Effector memory CD4-positive, alpha-beta T cell (primary cell): ENCODE results near the gene MINDY4.

Source experiments
- DNase-seq, 3 donors: peaks; one replicate each; pipeline ENCODE4 v3.0.0-alpha.2; 2020
- H3K27ac ChIP-seq: 2 replicates; pipeline ENCODE4 v1.7.0; 2013; ENCODE audit warnings: mild to moderate bottlenecking, low read length, moderate library complexity; ENCODE audit not compliant: insufficient read depth, poor library complexity, severe bottlenecking
- H3K27me3 ChIP-seq: replicated peaks from 2 replicates; pipeline ENCODE4 v1.7.0; 2013; ENCODE audit warnings: mild to moderate bottlenecking, low read length; ENCODE audit not compliant: insufficient read depth, control insufficient read depth, poor library complexity, severe bottlenecking
- H3K36me3 ChIP-seq: 2 replicates; pipeline ENCODE4 v1.7.0; 2013; ENCODE audit warnings: mild to moderate bottlenecking, low read length, moderate library complexity; ENCODE audit not compliant: control insufficient read depth, insufficient read depth
- H3K4me1 ChIP-seq: 2 replicates; pipeline ENCODE4 v1.7.0; 2013; ENCODE audit warnings: low read length, mild to moderate bottlenecking; ENCODE audit not compliant: control insufficient read depth, insufficient read depth, poor library complexity, severe bottlenecking
- H3K4me3 ChIP-seq: 2 replicates; pipeline ENCODE4 v1.7.0; 2013; ENCODE audit warnings: low read length, low read depth, mild to moderate bottlenecking; ENCODE audit not compliant: insufficient read depth, poor library complexity, severe bottlenecking
- H3K9me3 ChIP-seq: 2 replicates; pipeline ENCODE4 v1.7.0; 2013; ENCODE audit warnings: mild to moderate bottlenecking, low read length, moderate library complexity; ENCODE audit not compliant: control insufficient read depth

Gene MINDY4

DNA sequence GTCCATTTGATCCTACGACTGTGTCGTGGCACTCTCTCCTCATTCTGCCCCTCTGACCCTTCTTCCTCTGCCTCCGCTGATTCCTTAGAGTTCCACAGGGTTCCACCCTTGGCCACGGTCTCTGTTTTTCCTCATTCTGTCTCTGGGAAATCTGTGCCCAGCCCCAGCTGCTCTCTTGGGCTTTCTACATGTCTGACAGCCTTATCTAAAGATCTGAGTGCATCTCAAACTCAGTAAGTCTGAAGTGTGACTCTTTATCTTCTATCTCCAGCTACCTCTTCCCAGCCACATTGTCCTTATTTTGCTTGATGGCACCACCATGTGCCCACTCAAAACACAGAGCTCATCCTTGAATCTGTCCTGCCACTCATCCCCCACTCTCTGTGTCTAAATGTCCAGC, 78.3 kb downstream of the MINDY4 start:
- no peak overlapping the region for H3K27ac ChIP-seq
- DNase-seq = no peak
- H3K36me3 ChIP-seq = no peaks in the 10 kb centered on the region
- H3K27me3 ChIP-seq = no peaks in the 10 kb centered on the region
- no peak overlapping the region for H3K4me3 ChIP-seq
- no peaks in the 10 kb centered on the region for H3K9me3 ChIP-seq
- H3K4me1 ChIP-seq = no peaks in the 10 kb centered on the region

DNA sequence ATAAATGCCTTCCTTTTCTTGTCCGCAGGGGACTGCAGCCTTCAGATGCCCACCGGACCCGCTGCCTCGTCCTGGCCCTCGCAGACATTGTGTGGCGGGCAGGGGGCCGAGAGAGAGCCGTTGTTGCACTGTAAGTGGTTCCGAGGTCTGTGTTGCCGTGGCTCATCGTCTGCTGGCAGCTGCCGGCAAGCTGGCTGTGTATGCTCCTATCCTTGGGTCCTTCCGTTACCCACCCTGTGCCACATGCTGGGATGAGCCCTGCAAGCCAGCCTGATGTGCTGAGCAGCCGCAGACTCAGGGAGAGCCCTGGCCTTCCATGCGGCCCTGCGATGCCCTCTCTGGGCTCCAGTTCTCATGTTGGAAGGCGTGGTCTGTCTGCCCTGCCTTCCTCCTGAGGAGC, 79.2 kb downstream of the MINDY4 start:
- H3K4me1 ChIP-seq = no peaks in the 10 kb centered on the region
- no peaks in the 10 kb centered on the region for H3K27me3 ChIP-seq
- H3K9me3 ChIP-seq = no peaks in the 10 kb centered on the region
- no peak overlapping the region for H3K4me3 ChIP-seq
- DNase-seq = no peak
- no peaks in the 10 kb centered on the region for H3K36me3 ChIP-seq
- H3K27ac ChIP-seq = no peak overlapping the region

DNA sequence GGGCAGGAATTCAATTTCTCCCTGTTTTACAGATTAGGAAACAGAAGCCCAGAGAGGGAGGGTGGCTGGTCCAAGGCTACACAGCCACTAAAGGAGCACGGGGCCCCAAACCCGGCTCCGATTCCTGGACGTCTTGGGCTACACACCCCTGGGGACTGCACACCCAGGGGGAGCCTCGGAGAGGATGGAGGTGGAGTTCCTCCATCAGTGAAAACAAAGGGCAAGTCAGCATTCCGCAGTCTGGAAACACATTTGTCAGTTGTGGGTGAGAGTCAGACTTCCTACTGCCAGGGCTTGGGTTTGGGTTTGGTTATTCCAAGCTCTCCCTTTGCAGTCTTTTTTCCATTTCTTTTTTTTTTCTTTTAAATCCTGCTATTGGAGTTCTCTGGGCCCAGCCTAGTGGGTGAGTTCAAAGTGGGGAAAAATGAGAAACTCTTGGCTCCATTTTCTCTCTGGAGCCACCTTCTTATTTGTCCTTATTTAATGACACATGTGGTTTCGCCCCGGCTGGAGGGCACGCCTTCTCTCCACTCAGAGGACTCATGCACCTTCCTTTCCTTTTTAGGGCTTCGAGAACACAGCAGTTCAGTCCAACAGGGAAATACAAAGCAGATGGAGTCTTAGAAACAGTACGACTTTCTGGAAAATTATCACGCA, 80.6 kb downstream of the MINDY4 start:
- no peaks in the 10 kb centered on the region for H3K9me3 ChIP-seq
- H3K36me3 ChIP-seq = no peaks in the 10 kb centered on the region
- H3K4me3 ChIP-seq = no peak overlapping the region
- no peaks in the 10 kb centered on the region for H3K27me3 ChIP-seq
- no peak overlapping the region for H3K27ac ChIP-seq
- DNase-seq = no peak
- no peaks in the 10 kb centered on the region for H3K4me1 ChIP-seq

DNA sequence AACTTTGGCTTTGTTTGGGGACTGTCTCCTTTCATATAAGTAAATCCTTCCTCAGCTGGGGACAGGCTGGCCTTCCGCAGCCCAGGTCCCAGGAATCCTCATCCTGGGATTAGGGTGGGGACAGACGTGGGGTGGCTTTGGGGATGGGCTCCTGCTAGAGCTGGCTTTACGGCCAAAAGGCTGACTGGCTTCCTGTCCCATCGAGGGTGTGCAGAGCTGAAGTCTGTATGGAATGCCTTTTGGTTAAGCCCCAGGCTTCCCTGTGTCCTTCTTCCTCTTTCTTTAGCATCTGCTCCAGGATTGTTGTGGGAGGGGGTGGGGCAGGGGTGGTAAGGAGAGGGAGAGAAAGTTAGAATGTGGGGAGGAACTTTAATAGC, 81.1 kb downstream of the MINDY4 start:
- DNase-seq = no peak
- Histone ChIP-seq H3K36me3 (no peaks in the 10 kb centered on the region), H3K4me1 (no peaks in the 10 kb centered on the region), H3K4me3 (no peak overlapping the region), H3K9me3 (no peaks in the 10 kb centered on the region), H3K27ac (no peak overlapping the region), H3K27me3 (no peaks in the 10 kb centered on the region)

DNA sequence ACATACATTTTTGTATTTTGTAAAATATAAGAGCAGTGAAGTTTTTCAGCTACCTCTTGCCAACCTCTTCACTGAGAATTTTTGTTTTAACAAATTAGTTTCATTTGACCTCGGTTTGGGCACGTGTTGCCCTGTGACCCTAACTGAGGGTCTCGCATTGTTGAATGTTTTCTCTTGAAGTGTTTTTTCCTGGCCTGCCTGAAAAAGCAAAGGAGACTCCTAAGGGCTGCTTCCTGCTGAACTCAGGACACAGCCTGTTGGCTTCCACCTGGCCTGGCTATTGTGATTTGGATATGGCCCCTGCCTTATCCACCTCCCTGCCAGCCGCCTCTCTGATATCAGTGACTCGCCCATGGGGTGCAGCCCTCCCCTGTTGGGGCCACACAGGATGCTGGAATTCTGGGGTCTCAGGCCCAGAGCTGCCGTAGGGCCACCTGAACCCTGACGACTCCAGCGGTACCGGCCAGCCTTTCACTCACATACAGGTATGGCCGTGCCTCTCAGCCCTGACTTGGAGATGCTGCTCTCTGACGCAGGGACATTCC, 81.6 kb downstream of the MINDY4 start:
- no peaks in the 10 kb centered on the region for H3K4me1 ChIP-seq
- H3K9me3 ChIP-seq = no peaks in the 10 kb centered on the region
- no peak overlapping the region for H3K27ac ChIP-seq
- H3K4me3 ChIP-seq = no peak overlapping the region
- no peaks in the 10 kb centered on the region for H3K36me3 ChIP-seq
- no peaks in the 10 kb centered on the region for H3K27me3 ChIP-seq
- no peak for DNase-seq

DNA sequence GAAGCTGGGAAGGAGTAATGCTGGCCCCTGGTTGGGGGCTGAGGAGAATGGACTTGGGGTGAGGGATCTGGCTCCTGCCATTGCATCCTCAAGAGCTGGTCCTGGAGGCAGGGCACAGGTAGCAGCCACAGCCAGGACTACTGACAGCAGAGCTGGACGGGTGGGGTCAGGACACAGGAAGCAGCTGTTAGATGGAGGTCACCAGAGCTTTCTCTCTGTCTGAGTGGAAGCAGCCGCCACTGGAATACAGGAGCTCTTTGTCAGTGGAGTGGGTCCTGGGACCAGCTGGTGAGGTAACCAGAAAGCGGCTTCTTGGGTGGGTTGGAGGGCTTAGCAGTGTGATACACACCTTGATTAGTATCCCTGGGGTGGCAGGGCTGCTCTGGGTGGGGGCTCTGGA, 82.4 kb downstream of the MINDY4 start:
- no peak overlapping the region for H3K27ac ChIP-seq
- no peaks in the 10 kb centered on the region for H3K9me3 ChIP-seq
- no peaks in the 10 kb centered on the region for H3K36me3 ChIP-seq
- DNase-seq = no peak
- no peaks in the 10 kb centered on the region for H3K4me1 ChIP-seq
- H3K27me3 ChIP-seq = no peaks in the 10 kb centered on the region
- no peak overlapping the region for H3K4me3 ChIP-seq

DNA sequence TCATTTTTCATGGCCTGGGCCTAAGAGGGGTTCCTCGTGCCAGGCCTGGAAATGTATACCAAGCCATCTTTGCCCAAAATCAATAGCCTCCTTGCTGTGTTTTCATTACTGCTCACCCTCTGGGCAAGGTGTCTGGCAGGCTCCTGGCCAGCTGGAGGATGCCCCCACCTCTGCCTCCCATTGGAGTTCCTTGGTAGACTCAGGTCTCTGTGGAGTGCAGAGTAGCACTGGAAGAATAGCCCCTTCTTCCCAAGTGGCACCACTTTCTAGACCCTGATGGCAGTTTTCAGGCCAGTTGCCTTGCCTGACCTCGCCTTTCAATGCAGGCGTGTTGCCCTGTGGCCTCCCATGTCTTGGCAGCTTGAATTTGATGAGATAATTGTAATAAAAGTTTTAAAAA, 84.7 kb downstream of the MINDY4 start:
- Histone ChIP-seq H3K27me3 (no peaks in the 10 kb centered on the region), H3K4me1 (no peaks in the 10 kb centered on the region), H3K36me3 (no peaks in the 10 kb centered on the region), H3K4me3 (no peak overlapping the region), H3K9me3 (no peaks in the 10 kb centered on the region), H3K27ac (no peak overlapping the region)
- no peak for DNase-seq

DNA sequence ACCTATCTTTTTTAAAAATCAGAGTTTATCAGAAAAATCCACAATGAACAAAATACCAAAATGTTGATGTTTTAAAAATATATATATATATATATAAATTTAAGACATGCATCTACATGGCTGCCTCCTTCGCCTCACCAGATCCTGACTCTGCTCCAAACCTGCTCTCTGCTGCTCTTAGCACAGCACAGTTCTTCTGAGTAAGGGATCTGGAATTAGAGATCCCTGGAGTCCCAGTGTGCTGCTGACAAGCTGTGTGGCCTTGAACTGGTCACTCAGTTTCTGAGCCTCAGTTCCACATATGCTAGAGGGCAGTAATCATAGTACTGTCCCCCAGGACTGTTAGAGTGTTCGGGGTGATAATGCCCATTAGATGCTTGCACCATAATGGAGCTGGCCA, 87.4 kb downstream of the MINDY4 start:
- DNase-seq = no peak

DNA sequence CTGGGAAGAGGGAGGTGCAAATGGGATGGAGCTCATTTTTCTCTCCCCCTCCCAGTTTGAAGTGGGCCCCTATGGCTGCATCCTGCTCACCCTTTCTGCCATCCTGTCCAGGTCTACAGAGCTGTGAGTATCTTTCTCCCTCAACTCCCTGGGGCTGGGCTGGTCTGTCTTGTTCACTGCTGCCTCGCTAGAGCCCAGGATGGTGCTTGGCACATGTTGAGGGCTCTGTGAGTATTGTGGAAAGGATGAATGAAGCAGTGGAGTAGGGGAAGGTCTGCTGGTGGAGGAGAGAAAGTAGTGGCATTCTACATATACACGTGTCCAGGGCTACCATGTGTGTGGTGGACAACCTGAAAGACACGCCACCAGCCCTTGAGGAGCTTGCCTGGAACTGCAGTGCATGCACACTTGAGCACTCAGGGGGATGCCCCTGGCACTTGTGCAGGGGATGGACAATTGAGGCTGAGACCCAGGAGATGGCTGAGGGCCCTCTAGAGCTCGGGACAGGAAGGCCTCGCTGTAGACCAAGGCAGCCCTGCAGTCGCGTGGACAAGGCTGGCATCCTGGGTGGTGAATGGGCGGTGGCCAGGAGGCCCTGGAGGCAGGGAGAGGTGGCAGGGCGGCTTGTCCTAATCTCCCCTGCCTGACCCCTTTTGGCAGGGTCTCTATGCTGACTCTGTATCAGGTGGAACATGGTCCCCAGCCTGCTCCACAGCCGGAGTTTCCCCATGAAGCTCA, 88.2 kb downstream of the MINDY4 start:
- Histone ChIP-seq H3K4me3 (no peak overlapping the region), H3K27ac (no peak overlapping the region), H3K9me3 (no peaks in the 10 kb centered on the region), H3K27me3 (no peaks in the 10 kb centered on the region), H3K4me1 (no peaks in the 10 kb centered on the region), H3K36me3 (no peaks in the 10 kb centered on the region)
- no peak for DNase-seq

More for the DNA sequence above, 87.4 kb downstream of the MINDY4 start:
- Histone ChIP-seq H3K27ac (no peak overlapping the region), H3K4me1 (no peaks in the 10 kb centered on the region), H3K9me3 (no peaks in the 10 kb centered on the region), H3K36me3 (no peaks in the 10 kb centered on the region), H3K4me3 (no peak overlapping the region), H3K27me3 (no peaks in the 10 kb centered on the region)

DNA sequence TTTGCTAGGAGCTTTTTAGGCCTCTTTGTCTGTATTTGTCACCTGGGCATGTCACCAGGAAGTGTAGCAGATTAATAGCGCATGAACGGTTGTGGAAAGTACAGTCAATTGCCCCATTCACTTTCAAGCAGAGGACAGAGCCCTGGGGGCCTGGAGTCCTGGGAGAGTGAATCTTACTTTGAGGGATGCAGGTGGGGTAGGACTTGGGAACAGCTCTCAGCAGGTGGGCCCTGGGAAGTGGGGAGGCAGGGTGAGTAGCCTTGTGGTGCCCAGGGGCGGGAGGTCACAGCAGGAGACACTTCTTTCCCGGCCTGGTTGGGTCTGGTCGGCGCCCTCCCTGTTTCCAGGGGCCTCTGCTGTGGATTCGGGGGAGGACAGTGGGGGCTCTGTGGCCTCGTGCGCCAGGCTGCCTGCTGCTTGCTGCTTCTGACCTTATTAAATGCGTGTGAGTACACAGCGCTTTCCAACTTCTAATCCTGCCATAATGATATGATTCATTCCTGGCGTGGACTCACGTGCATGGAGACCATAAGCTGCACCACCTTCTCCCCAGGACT, 88.8 kb downstream of the MINDY4 start:
- Histone ChIP-seq H3K9me3 (no peaks in the 10 kb centered on the region), H3K27me3 (no peaks in the 10 kb centered on the region), H3K4me1 (no peaks in the 10 kb centered on the region), H3K36me3 (no peaks in the 10 kb centered on the region), H3K4me3 (no peak overlapping the region), H3K27ac (no peak overlapping the region)
- DNase-seq = no peak
